ENCODE measurements around the gene SYTL5.

Gene SYTL5

GRCh38 chrX:38052096-38052495 lies 45.7 kb downstream of the SYTL5 start:
- Histone ChIP-seq H3K27ac (ENCODE audit: low read depth, low read length) (no peak overlapping the region), H3K9ac (ENCODE audit: low read length in 5 of 5) (no peak overlapping the region), H3K4me3 (ENCODE audit: low read depth in 1 of 5, low read length in 5 of 5) (no peak overlapping the region), H3K4me1 (ENCODE audit: control insufficient read depth in 5 of 5, insufficient read depth in 5 of 5, low read length in 5 of 5) (no peaks in the 10 kb centered on the region), H3K27me3 (ENCODE audit: control insufficient read depth in 5 of 5, insufficient read depth in 4 of 5, low read length in 5 of 5) (no peaks in the 10 kb centered on the region), H3K36me3 (ENCODE audit: control insufficient read depth in 5 of 5, insufficient read depth in 5 of 5, low read length in 5 of 5) (no peaks in the 10 kb centered on the region), H3K9me3 (ENCODE audit: control insufficient read depth in 5 of 5, low read length in 5 of 5) (peaks cover 0 to 1% (median 0%) of the 10 kb centered on the region in 5 donors)

- Histone ChIP-seq H3K36me3 (ENCODE audit: control insufficient read depth in 5 of 5, insufficient read depth in 5 of 5, low read length in 5 of 5) (no peaks in the 10 kb centered on the region), H3K9me3 (ENCODE audit: control insufficient read depth in 5 of 5, low read length in 5 of 5) (no peaks in the 10 kb centered on the region), H3K4me1 (ENCODE audit: control insufficient read depth in 5 of 5, insufficient read depth in 5 of 5, low read length in 5 of 5) (no peaks in the 10 kb centered on the region), H3K27me3 (ENCODE audit: control insufficient read depth in 5 of 5, insufficient read depth in 4 of 5, low read length in 5 of 5) (no peaks in the 10 kb centered on the region), H3K4me3 (ENCODE audit: low read depth in 1 of 5, low read length in 5 of 5) (no peak overlapping the region), H3K9ac (ENCODE audit: low read length in 5 of 5) (no peak overlapping the region), H3K27ac (ENCODE audit: low read depth, low read length) (no peak overlapping the region)
Measured at GRCh38 chrX:38055170-38055847, 49.0 kb downstream of the SYTL5 start.

GRCh38 chrX:38060331-38060878 lies 54.1 kb downstream of the SYTL5 start:
- H3K9me3 ChIP-seq (ENCODE audit: control insufficient read depth in 5 of 5, low read length in 5 of 5) = no peaks in the 10 kb centered on the region
- no peaks in the 10 kb centered on the region for H3K4me1 ChIP-seq (ENCODE audit: control insufficient read depth in 5 of 5, insufficient read depth in 5 of 5, low read length in 5 of 5)
- no peaks in the 10 kb centered on the region for H3K36me3 ChIP-seq (ENCODE audit: control insufficient read depth in 5 of 5, insufficient read depth in 5 of 5, low read length in 5 of 5)
- no peak overlapping the region for H3K9ac ChIP-seq (ENCODE audit: low read length in 5 of 5)
- no peak overlapping the region for H3K4me3 ChIP-seq (ENCODE audit: low read depth in 1 of 5, low read length in 5 of 5)
- no peak overlapping the region for H3K27ac ChIP-seq (ENCODE audit: low read depth, low read length)
- peaks cover 0 to 3% (median 0%) of the 10 kb centered on the region in 5 donors for H3K27me3 ChIP-seq (ENCODE audit: control insufficient read depth in 5 of 5, insufficient read depth in 4 of 5, low read length in 5 of 5)

GRCh38 chrX:38061335-38061734 lies 55.0 kb downstream of the SYTL5 start:
- Histone ChIP-seq H3K36me3 (ENCODE audit: control insufficient read depth in 5 of 5, insufficient read depth in 5 of 5, low read length in 5 of 5) (no peaks in the 10 kb centered on the region), H3K4me1 (ENCODE audit: control insufficient read depth in 5 of 5, insufficient read depth in 5 of 5, low read length in 5 of 5) (no peaks in the 10 kb centered on the region), H3K4me3 (ENCODE audit: low read depth in 1 of 5, low read length in 5 of 5) (no peak overlapping the region), H3K27me3 (ENCODE audit: control insufficient read depth in 5 of 5, insufficient read depth in 4 of 5, low read length in 5 of 5) (peaks cover 0 to 3% (median 0%) of the 10 kb centered on the region in 5 donors), H3K9ac (ENCODE audit: low read length in 5 of 5) (no peak overlapping the region), H3K27ac (ENCODE audit: low read depth, low read length) (no peak overlapping the region), H3K9me3 (ENCODE audit: control insufficient read depth in 5 of 5, low read length in 5 of 5) (no peaks in the 10 kb centered on the region)

GRCh38 chrX:38066934-38067333 lies 60.6 kb downstream of the SYTL5 start:
- Histone ChIP-seq H3K4me3 (ENCODE audit: low read depth in 1 of 5, low read length in 5 of 5) (no peak overlapping the region), H3K27ac (ENCODE audit: low read depth, low read length) (no peak overlapping the region), H3K9ac (ENCODE audit: low read length in 5 of 5) (no peak overlapping the region), H3K9me3 (ENCODE audit: control insufficient read depth in 5 of 5, low read length in 5 of 5) (peaks cover 0 to 4% (median 0%) of the 10 kb centered on the region in 5 donors), H3K27me3 (ENCODE audit: control insufficient read depth in 5 of 5, insufficient read depth in 4 of 5, low read length in 5 of 5) (peaks cover 0 to 3% (median 0%) of the 10 kb centered on the region in 5 donors), H3K36me3 (ENCODE audit: control insufficient read depth in 5 of 5, insufficient read depth in 5 of 5, low read length in 5 of 5) (no peaks in the 10 kb centered on the region), H3K4me1 (ENCODE audit: control insufficient read depth in 5 of 5, insufficient read depth in 5 of 5, low read length in 5 of 5) (no peaks in the 10 kb centered on the region)

GRCh38 chrX:38069273-38069672 lies 62.9 kb downstream of the SYTL5 start:
- peaks cover 0 to 4% (median 0%) of the 10 kb centered on the region in 5 donors for H3K9me3 ChIP-seq (ENCODE audit: control insufficient read depth in 5 of 5, low read length in 5 of 5)
- H3K9ac ChIP-seq (ENCODE audit: low read length in 5 of 5) = no peak overlapping the region
- H3K4me1 ChIP-seq (ENCODE audit: control insufficient read depth in 5 of 5, insufficient read depth in 5 of 5, low read length in 5 of 5) = no peaks in the 10 kb centered on the region
- no peak overlapping the region for H3K27ac ChIP-seq (ENCODE audit: low read depth, low read length)
- H3K27me3 ChIP-seq (ENCODE audit: control insufficient read depth in 5 of 5, insufficient read depth in 4 of 5, low read length in 5 of 5) = peaks cover 0 to 4% (median 0%) of the 10 kb centered on the region in 5 donors
- no peaks in the 10 kb centered on the region for H3K36me3 ChIP-seq (ENCODE audit: control insufficient read depth in 5 of 5, insufficient read depth in 5 of 5, low read length in 5 of 5)
- H3K4me3 ChIP-seq (ENCODE audit: low read depth in 1 of 5, low read length in 5 of 5) = no peak overlapping the region

GRCh38 chrX:38069991-38070390 lies 63.6 kb downstream of the SYTL5 start:
- H3K27ac ChIP-seq (ENCODE audit: low read depth, low read length) = no peak overlapping the region
- peaks cover 0 to 4% (median 0%) of the 10 kb centered on the region in 5 donors for H3K27me3 ChIP-seq (ENCODE audit: control insufficient read depth in 5 of 5, insufficient read depth in 4 of 5, low read length in 5 of 5)
- no peaks in the 10 kb centered on the region for H3K4me1 ChIP-seq (ENCODE audit: control insufficient read depth in 5 of 5, insufficient read depth in 5 of 5, low read length in 5 of 5)
- H3K9ac ChIP-seq (ENCODE audit: low read length in 5 of 5) = no peak overlapping the region
- peaks cover 0 to 4% (median 0%) of the 10 kb centered on the region in 5 donors for H3K9me3 ChIP-seq (ENCODE audit: control insufficient read depth in 5 of 5, low read length in 5 of 5)
- no peaks in the 10 kb centered on the region for H3K36me3 ChIP-seq (ENCODE audit: control insufficient read depth in 5 of 5, insufficient read depth in 5 of 5, low read length in 5 of 5)
- H3K4me3 ChIP-seq (ENCODE audit: low read depth in 1 of 5, low read length in 5 of 5) = no peak overlapping the region

- Histone ChIP-seq H3K9ac (ENCODE audit: low read length in 5 of 5) (no peak overlapping the region), H3K27ac (ENCODE audit: low read depth, low read length) (no peak overlapping the region), H3K9me3 (ENCODE audit: control insufficient read depth in 5 of 5, low read length in 5 of 5) (no peaks in the 10 kb centered on the region), H3K4me3 (ENCODE audit: low read depth in 1 of 5, low read length in 5 of 5) (no peak overlapping the region), H3K36me3 (ENCODE audit: control insufficient read depth in 5 of 5, insufficient read depth in 5 of 5, low read length in 5 of 5) (no peaks in the 10 kb centered on the region), H3K27me3 (ENCODE audit: control insufficient read depth in 5 of 5, insufficient read depth in 4 of 5, low read length in 5 of 5) (peaks cover 0 to 19% (median 0%) of the 10 kb centered on the region in 5 donors), H3K4me1 (ENCODE audit: control insufficient read depth in 5 of 5, insufficient read depth in 5 of 5, low read length in 5 of 5) (no peaks in the 10 kb centered on the region)
Measured at GRCh38 chrX:38079463-38079862, 73.1 kb downstream of the SYTL5 start.

- H3K4me3 ChIP-seq (ENCODE audit: low read depth in 1 of 5, low read length in 5 of 5) = no peak overlapping the region
- H3K36me3 ChIP-seq (ENCODE audit: control insufficient read depth in 5 of 5, insufficient read depth in 5 of 5, low read length in 5 of 5) = no peaks in the 10 kb centered on the region
- H3K9me3 ChIP-seq (ENCODE audit: control insufficient read depth in 5 of 5, low read length in 5 of 5) = no peaks in the 10 kb centered on the region
- no peaks in the 10 kb centered on the region for H3K4me1 ChIP-seq (ENCODE audit: control insufficient read depth in 5 of 5, insufficient read depth in 5 of 5, low read length in 5 of 5)
- H3K27ac ChIP-seq (ENCODE audit: low read depth, low read length) = no peak overlapping the region
- no peak overlapping the region for H3K9ac ChIP-seq (ENCODE audit: low read length in 5 of 5)
- peaks cover 0 to 17% (median 0%) of the 10 kb centered on the region in 5 donors for H3K27me3 ChIP-seq (ENCODE audit: control insufficient read depth in 5 of 5, insufficient read depth in 4 of 5, low read length in 5 of 5)
Measured at GRCh38 chrX:38080808-38081207, 74.5 kb downstream of the SYTL5 start.

GRCh38 chrX:38081909-38082308 lies 75.6 kb downstream of the SYTL5 start:
- Histone ChIP-seq H3K9me3 (ENCODE audit: control insufficient read depth in 5 of 5, low read length in 5 of 5) (no peaks in the 10 kb centered on the region), H3K4me1 (ENCODE audit: control insufficient read depth in 5 of 5, insufficient read depth in 5 of 5, low read length in 5 of 5) (no peaks in the 10 kb centered on the region), H3K27me3 (ENCODE audit: control insufficient read depth in 5 of 5, insufficient read depth in 4 of 5, low read length in 5 of 5) (peaks cover 0 to 13% (median 0%) of the 10 kb centered on the region in 5 donors), H3K4me3 (ENCODE audit: low read depth in 1 of 5, low read length in 5 of 5) (no peak overlapping the region), H3K36me3 (ENCODE audit: control insufficient read depth in 5 of 5, insufficient read depth in 5 of 5, low read length in 5 of 5) (no peaks in the 10 kb centered on the region), H3K9ac (ENCODE audit: low read length in 5 of 5) (no peak overlapping the region), H3K27ac (ENCODE audit: low read depth, low read length) (no peak overlapping the region)

Data from subcutaneous abdominal adipose tissue (tissue), 5 donors.